NCI-H774 (cell line): ENCODE measurements around the gene KLF15.

Source experiments
- DNase-seq: peaks from one replicate; lab custom pipeline; 2025; lab: John Stamatoyannopoulos, UW

KLF15 gene

GRCh38 chr3:126389112-126389793 lies 32.0 kb upstream of the KLF15 start:
- peak; percentile 79 for DNase-seq

- DNase-seq = no peak
Observed at GRCh38 chr3:126381966-126382365, 24.8 kb upstream of the KLF15 start.

GRCh38 chr3:126380011-126380768 lies 23.0 kb upstream of the KLF15 start:
- DNase-seq = no peak

GRCh38 chr3:126378341-126378751 lies 21.1 kb upstream of the KLF15 start:
- no peak for DNase-seq

GRCh38 chr3:126377211-126377610 lies 20.0 kb upstream of the KLF15 start:
- DNase-seq = no peak

- no peak for DNase-seq
Observed at GRCh38 chr3:126376444-126376843, 19.2 kb upstream of the KLF15 start.

GRCh38 chr3:126375835-126376331 lies 18.7 kb upstream of the KLF15 start:
- no peak for DNase-seq

- no peak for DNase-seq
Observed at GRCh38 chr3:126373682-126374601, 16.7 kb upstream of the KLF15 start.

- no peak for DNase-seq
Observed at GRCh38 chr3:126373146-126373613, 16.0 kb upstream of the KLF15 start.

GRCh38 chr3:126372413-126373145 lies 15.4 kb upstream of the KLF15 start:
- no peak for DNase-seq

GRCh38 chr3:126371096-126371705 lies 14.0 kb upstream of the KLF15 start:
- no peak for DNase-seq

- DNase-seq = no peak
Observed at GRCh38 chr3:126370606-126371005, 13.4 kb upstream of the KLF15 start.

- no peak for DNase-seq
Observed at GRCh38 chr3:126370055-126370454, 12.8 kb upstream of the KLF15 start.

- no peak for DNase-seq
Observed at GRCh38 chr3:126369490-126369889, 12.3 kb upstream of the KLF15 start.

- DNase-seq = no peak
Observed at GRCh38 chr3:126367316-126367805, 10.2 kb upstream of the KLF15 start.

- no peak for DNase-seq
Observed at GRCh38 chr3:126365351-126366277, 8.4 kb upstream of the KLF15 start.

- no peak for DNase-seq
Observed at GRCh38 chr3:126364731-126365301, 7.6 kb upstream of the KLF15 start.

GRCh38 chr3:126364130-126364695 lies 7.0 kb upstream of the KLF15 start:
- no peak for DNase-seq

GRCh38 chr3:126361211-126361610 lies 4.0 kb upstream of the KLF15 start:
- DNase-seq = no peak
